Rectal smooth muscle tissue (tissue), 1 donor: ENCODE data around the gene TOM1L2.

Source experiments
- H3K27ac ChIP-seq: one replicate; pipeline ENCODE4 v1.7.0; 2013; ENCODE audit warnings: low read depth, low read length, inconsistent platforms
- H3K27me3 ChIP-seq: one replicate; pipeline ENCODE4 v1.7.0; 2013; ENCODE audit warnings: low read length; ENCODE audit not compliant: control insufficient read depth, insufficient read depth
- H3K36me3 ChIP-seq: one replicate; pipeline ENCODE4 v1.7.0; 2013; ENCODE audit warnings: low read length; ENCODE audit not compliant: control insufficient read depth, insufficient read depth
- H3K4me1 ChIP-seq: one replicate; pipeline ENCODE4 v1.7.0; 2013; ENCODE audit warnings: low read length; ENCODE audit not compliant: control insufficient read depth, insufficient read depth
- H3K4me3 ChIP-seq: one replicate; pipeline ENCODE4 v1.7.0; 2013; ENCODE audit warnings: low read length
- H3K9ac ChIP-seq: one replicate; pipeline ENCODE4 v1.7.0; 2013; ENCODE audit warnings: low read length

TOM1L2 gene

GRCh38 chr17:17990282-17990681, 18.1 kb upstream of the TOM1L2 start:
- no peak overlapping the region for H3K27ac ChIP-seq

GRCh38 chr17:17989618-17990017, 17.4 kb upstream of the TOM1L2 start:
- Histone ChIP-seq H3K4me1 (no peaks in the 10 kb centered on the region), H3K27me3 (no peaks in the 10 kb centered on the region), H3K4me3 (no peak overlapping the region), H3K9ac (no peak overlapping the region), H3K27ac (no peak overlapping the region), H3K36me3 (no peaks in the 10 kb centered on the region)

More at GRCh38 chr17:17990282-17990681, 18.1 kb upstream of the TOM1L2 start:
- H3K4me1 ChIP-seq = no peaks in the 10 kb centered on the region
- no peaks in the 10 kb centered on the region for H3K27me3 ChIP-seq
- H3K36me3 ChIP-seq = no peaks in the 10 kb centered on the region
- H3K9ac ChIP-seq = no peak overlapping the region
- no peak overlapping the region for H3K4me3 ChIP-seq

DNA sequence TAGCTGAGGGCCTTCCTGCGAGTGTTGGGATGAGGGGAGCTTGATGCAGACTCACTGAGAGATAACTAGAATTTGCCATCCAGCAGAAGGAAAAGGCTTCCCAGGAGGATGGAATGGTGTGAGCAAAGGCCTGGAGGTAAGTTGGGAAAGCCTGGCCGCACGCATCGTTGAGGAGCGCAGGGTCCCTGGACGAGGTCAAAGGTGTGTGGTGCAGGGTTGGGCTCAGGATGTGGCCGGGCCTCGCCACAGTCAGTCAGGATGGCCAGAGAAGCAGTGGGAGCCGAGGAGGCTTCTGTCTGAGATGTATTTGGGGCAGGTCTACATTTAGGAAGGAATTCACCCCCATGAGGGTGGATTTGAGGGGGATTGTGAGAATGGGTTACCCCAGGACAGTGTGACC, 16.9 kb upstream of the TOM1L2 start:
- Histone ChIP-seq H3K4me3 (no peak overlapping the region), H3K27me3 (no peaks in the 10 kb centered on the region), H3K27ac (no peak overlapping the region), H3K4me1 (no peaks in the 10 kb centered on the region), H3K9ac (no peak overlapping the region), H3K36me3 (no peaks in the 10 kb centered on the region)

GRCh38 chr17:17988427-17988945, 16.3 kb upstream of the TOM1L2 start:
- Histone ChIP-seq H3K27ac (no peak overlapping the region), H3K4me1 (no peaks in the 10 kb centered on the region), H3K9ac (no peak overlapping the region), H3K27me3 (no peaks in the 10 kb centered on the region), H3K4me3 (no peak overlapping the region), H3K36me3 (no peaks in the 10 kb centered on the region)

- no peaks in the 10 kb centered on the region for H3K27me3 ChIP-seq
- no peaks in the 10 kb centered on the region for H3K4me1 ChIP-seq
- H3K27ac ChIP-seq = no peak overlapping the region
- H3K4me3 ChIP-seq = no peak overlapping the region
- no peak overlapping the region for H3K9ac ChIP-seq
- H3K36me3 ChIP-seq = no peaks in the 10 kb centered on the region
These were observed 15.7 kb upstream of the TOM1L2 start for GRCh38 chr17:17987901-17988300.

DNA sequence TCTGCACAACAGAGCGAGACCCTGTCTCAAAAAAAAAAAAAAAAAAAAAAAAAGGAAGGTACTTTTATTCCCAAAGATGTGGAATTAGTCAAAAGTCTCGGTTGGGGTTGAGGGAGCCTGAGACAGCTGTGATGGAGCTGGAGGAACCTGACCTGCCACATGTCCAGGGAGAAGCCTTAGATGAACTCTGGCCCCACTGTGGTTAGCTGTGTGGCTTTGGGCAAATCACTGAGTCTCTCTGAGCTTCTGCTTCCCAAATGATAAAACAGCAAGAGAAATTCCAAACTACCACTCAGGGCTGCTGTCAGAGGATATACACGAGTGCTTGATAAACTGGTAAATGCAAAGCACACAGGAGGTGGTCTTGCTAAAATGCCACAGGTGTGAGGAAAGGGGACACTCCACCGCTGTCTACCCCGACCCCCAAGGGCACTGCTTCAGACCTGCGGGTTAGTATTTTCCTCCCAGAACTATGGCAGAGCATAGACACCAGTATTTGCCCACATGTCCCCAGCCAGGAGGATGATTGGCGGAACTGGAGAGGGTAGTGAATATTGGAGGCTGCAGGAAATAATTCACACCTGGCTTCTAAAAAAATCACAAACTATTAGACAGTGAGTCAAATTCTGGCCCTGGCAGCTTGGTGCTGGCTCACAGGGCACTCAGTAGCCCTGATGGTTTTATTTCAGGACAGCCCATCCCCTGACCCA, 15.1 kb upstream of the TOM1L2 start:
- Histone ChIP-seq H3K27me3 (no peaks in the 10 kb centered on the region), H3K9ac (no peak overlapping the region), H3K4me1 (no peaks in the 10 kb centered on the region), H3K4me3 (no peak overlapping the region), H3K36me3 (no peaks in the 10 kb centered on the region), H3K27ac (no peak overlapping the region)

DNA sequence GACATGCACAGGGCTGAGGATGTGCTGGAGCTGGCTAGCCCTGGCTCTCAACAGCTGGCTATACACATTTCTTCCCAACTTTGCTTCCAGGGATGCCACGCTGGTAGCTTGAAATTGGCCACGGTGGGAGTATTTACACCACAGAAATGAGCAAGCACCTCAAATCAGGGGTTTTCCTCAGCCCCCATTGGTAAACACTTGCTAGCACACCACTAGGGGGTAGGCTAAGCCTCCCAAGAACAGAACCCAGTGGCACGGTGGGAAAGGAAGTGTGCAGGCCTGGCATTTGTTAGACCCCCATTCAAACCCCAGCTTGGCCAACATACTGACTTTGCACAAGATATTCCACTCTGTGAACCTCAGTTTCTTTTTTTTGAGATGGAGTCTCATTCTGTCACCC, 13.4 kb upstream of the TOM1L2 start:
- Histone ChIP-seq H3K27ac (no peak overlapping the region), H3K4me3 (no peak overlapping the region), H3K36me3 (no peaks in the 10 kb centered on the region), H3K9ac (no peak overlapping the region), H3K4me1 (no peaks in the 10 kb centered on the region), H3K27me3 (no peaks in the 10 kb centered on the region)

DNA sequence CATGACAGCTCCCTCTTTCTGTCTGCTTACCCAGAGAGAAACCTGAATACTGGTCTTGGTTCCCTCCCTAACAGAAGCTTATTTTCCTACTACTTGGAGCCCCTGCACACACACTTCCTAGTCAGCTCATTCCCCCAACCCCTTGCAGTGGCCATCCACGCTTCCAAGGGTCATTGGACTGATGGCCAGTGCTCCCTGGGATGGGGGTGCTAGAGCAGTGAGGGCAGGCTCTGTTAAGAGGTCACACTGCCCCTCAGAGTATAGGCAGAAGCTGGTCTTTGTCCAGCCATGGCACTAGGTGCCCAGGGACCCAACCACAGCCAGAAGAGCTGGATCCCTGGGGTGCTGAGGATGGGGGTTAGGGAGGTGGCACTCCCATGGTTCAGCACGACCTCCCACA, 13.0 kb upstream of the TOM1L2 start:
- no peak overlapping the region for H3K9ac ChIP-seq
- H3K36me3 ChIP-seq = no peaks in the 10 kb centered on the region
- H3K27ac ChIP-seq = no peak overlapping the region
- H3K4me1 ChIP-seq = no peaks in the 10 kb centered on the region
- H3K4me3 ChIP-seq = no peak overlapping the region
- no peaks in the 10 kb centered on the region for H3K27me3 ChIP-seq

GRCh38 chr17:17983776-17984175, 11.6 kb upstream of the TOM1L2 start:
- Histone ChIP-seq H3K36me3 (no peaks in the 10 kb centered on the region), H3K4me1 (no peaks in the 10 kb centered on the region), H3K27ac (no peak overlapping the region), H3K27me3 (no peaks in the 10 kb centered on the region), H3K9ac (no peak overlapping the region), H3K4me3 (no peak overlapping the region)

GRCh38 chr17:17983376-17983775, 11.2 kb upstream of the TOM1L2 start:
- Histone ChIP-seq H3K36me3 (no peaks in the 10 kb centered on the region), H3K9ac (no peak overlapping the region), H3K27ac (no peak overlapping the region), H3K4me3 (no peak overlapping the region), H3K4me1 (no peaks in the 10 kb centered on the region), H3K27me3 (no peaks in the 10 kb centered on the region)

DNA sequence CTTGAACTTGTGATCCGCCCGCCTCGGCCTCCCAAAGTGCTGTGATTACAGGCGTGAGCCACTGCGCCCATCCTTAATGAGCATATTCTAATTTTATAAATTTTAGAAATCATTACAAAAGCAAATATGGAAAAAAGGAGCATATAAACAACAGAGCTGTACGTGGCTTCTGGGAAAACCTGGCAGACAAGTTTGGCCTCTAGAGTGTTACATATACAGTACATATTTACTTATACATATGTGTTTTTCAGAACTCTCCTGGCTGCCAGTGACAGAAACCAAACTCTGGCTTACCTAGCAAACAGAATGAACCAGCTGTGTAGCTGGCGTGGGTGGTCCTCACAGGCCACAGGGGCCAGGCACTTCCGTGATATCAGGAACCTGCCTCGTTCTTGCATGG, 10.6 kb upstream of the TOM1L2 start:
- Histone ChIP-seq H3K27ac (no peak overlapping the region), H3K4me1 (no peaks in the 10 kb centered on the region), H3K9ac (no peak overlapping the region), H3K27me3 (no peaks in the 10 kb centered on the region), H3K4me3 (no peak overlapping the region), H3K36me3 (no peaks in the 10 kb centered on the region)

- H3K4me3 ChIP-seq = no peak overlapping the region
- H3K36me3 ChIP-seq = peaks cover 2% of the 10 kb centered on the region
- no peak overlapping the region for H3K9ac ChIP-seq
- H3K4me1 ChIP-seq = no peaks in the 10 kb centered on the region
- no peak overlapping the region for H3K27ac ChIP-seq
- H3K27me3 ChIP-seq = no peaks in the 10 kb centered on the region
These were observed 9.1 kb upstream of the TOM1L2 start for GRCh38 chr17:17981330-17981729.

GRCh38 chr17:17979778-17980177, 7.6 kb upstream of the TOM1L2 start:
- H3K4me3 ChIP-seq = no peak overlapping the region
- H3K9ac ChIP-seq = no peak overlapping the region
- no peak overlapping the region for H3K27ac ChIP-seq
- H3K4me1 ChIP-seq = no peaks in the 10 kb centered on the region
- H3K36me3 ChIP-seq = peaks cover 2% of the 10 kb centered on the region
- no peaks in the 10 kb centered on the region for H3K27me3 ChIP-seq
